K562 (cell line): ENCODE measurements around the gene PIK3AP1. TPM values are rescaled to one million over a fixed set of nuclear protein-coding genes. Genes with fewer than 3 reads are reported as not detected.
A peak's percentile ranks its signal among the peaks of the same experiment; 100 is the strongest.

Experiments
- ATAC-seq: fragments of 200-7000 bp; cut with Tn5 transposase; 3 replicates; pipeline ENCODE4 v1.9.1; 2020; ENCODE audit warnings: moderate library complexity
- BruUV-seq: library from RNA; stranded (reverse); fragments of 400-500 nt; replicated peaks from 2 replicates; lab custom pipeline; 2021; lab: Mats Ljungman, UMichigan
- CTCF ChIA-PET: fragments of 300-600 bp; formaldehyde crosslinking; extraction: SDS; loops from one replicate; lab custom pipeline; 2021; ENCODE audit warnings: low intra/inter-chr PET ratio; lab: Yijun Ruan, JAX
- POLR2A ChIA-PET: fragments of 300-600, 350-650 bp; sonication (Branson Sonifier 250); formaldehyde crosslinking; extraction: SDS; loops from one replicate; lab custom pipeline; 2021; ENCODE audit warnings: antibody characterized with exemption, inconsistent platforms; lab: Yijun Ruan, JAX
- DNase-seq, 4 experiments: peaks; one replicate each; pipeline versions ENCODE4 v3.0.0 to v3.0.0-alpha.2; 2011 to 2018; ENCODE audit warnings: low spot score in 3 of 4, mixed read lengths in 3 of 4; ENCODE audit errors: extremely low read depth in 1 of 4
- FAIRE-seq: peaks from 2 replicates; lab custom pipeline; 2011; peaks lifted over from hg19 to GRCh38; lab: Jason Lieb, UNC
- H2AFZ ChIP-seq: 2 replicates; pipeline ENCODE4 v1.6.0; 2011; ENCODE audit warnings: low read depth, low read length, control low read depth, inconsistent platforms
- H3K27ac ChIP-seq: fragments of 200-600 bp; 3 replicates; pipeline ENCODE4 v1.8.0; 2011; ENCODE audit warnings: low read depth, mild to moderate bottlenecking, control low read depth, inconsistent platforms, low read length, moderate library complexity, mixed read lengths; ENCODE audit errors: extremely low read depth
- H3K27me3 ChIP-seq, 2 experiments: fragments of 300-600 bp in 1 of 2; 2 replicates in 1 of 2; 3 replicates in 1 of 2; pipeline versions ENCODE4 v1.6.0 to v1.8.0; 2011; ENCODE audit warnings: inconsistent platforms in 2 of 2, low read length in 2 of 2, mild to moderate bottlenecking in 1 of 2, mixed read lengths in 1 of 2, moderate library complexity in 1 of 2; ENCODE audit not compliant: control insufficient read depth in 2 of 2, insufficient read depth in 2 of 2
- H3K36me3 ChIP-seq: fragments of 300-600 bp; 3 replicates; pipeline ENCODE4 v1.8.0; 2011; ENCODE audit warnings: mild to moderate bottlenecking, low read length, inconsistent platforms; ENCODE audit not compliant: control insufficient read depth, insufficient read depth
- H3K4me1 ChIP-seq, 2 experiments: fragments of 200-600 bp in 1 of 2; replicated peaks in 1 of 2; 2 replicates in 1 of 2; 3 replicates in 1 of 2; pipeline versions ENCODE4 v1.5.1 to v1.8.0; 2011; ENCODE audit warnings: inconsistent platforms in 2 of 2, low read length in 2 of 2, mild to moderate bottlenecking in 1 of 2, mixed read lengths in 1 of 2, moderate library complexity in 1 of 2; ENCODE audit not compliant: control insufficient read depth in 2 of 2, insufficient read depth in 2 of 2
- H3K4me2 ChIP-seq: 2 replicates; pipeline ENCODE4 v1.6.1; 2011; ENCODE audit warnings: low read length, control low read depth, inconsistent platforms, mixed read lengths; ENCODE audit not compliant: insufficient read depth
- H3K4me3 ChIP-seq: fragments of 200-600 bp; sonication (generic), shearing (Covaris generic); 2 replicates; pipeline ENCODE4 v1.5.1; 2016; ENCODE audit warnings: control low read depth, inconsistent platforms
- H3K79me2 ChIP-seq: fragments of 200-600 bp; 3 replicates; pipeline ENCODE4 v1.8.0; 2011; ENCODE audit warnings: low read length, inconsistent platforms; ENCODE audit not compliant: control insufficient read depth, insufficient read depth
- H3K9ac ChIP-seq, 2 experiments: 2 replicates each; pipeline versions ENCODE4 v1.6.0 to v1.6.1; 2011; ENCODE audit warnings: low read depth in 2 of 2, low read length in 2 of 2, control low read depth in 1 of 2, inconsistent platforms in 1 of 2, mild to moderate bottlenecking in 1 of 2, mixed read lengths in 1 of 2; ENCODE audit not compliant: insufficient read depth in 1 of 2
- H3K9me1 ChIP-seq: one replicate; pipeline ENCODE4 v1.6.0; 2011; ENCODE audit warnings: inconsistent platforms, mild to moderate bottlenecking, low read length, moderate library complexity; ENCODE audit not compliant: control insufficient read depth, insufficient read depth
- H3K9me3 ChIP-seq: replicated peaks from 2 replicates; pipeline ENCODE4 v1.5.1; 2011; ENCODE audit warnings: low read depth, low read length, inconsistent platforms; ENCODE audit not compliant: control insufficient read depth, insufficient read depth
- H4K20me1 ChIP-seq: replicated peaks from 2 replicates; pipeline ENCODE4 v1.6.1; 2011; ENCODE audit warnings: low read length, inconsistent platforms, mixed read lengths; ENCODE audit not compliant: control insufficient read depth, insufficient read depth
- CC2D1A ChIP-seq: fragments of 450-650 bp; IDR thresholded peaks from 2 replicates; pipeline ENCODE4 v1.6.1; 2017; ENCODE audit warnings: mild to moderate bottlenecking
- KLF6 ChIP-seq: fragments of 250-450 bp; sonication (Bioruptor Pico); IDR thresholded peaks from 2 replicates; pipeline ENCODE4 v1.4.0; 2020; ENCODE audit warnings: mild to moderate bottlenecking, moderate library complexity, borderline replicate concordance
- NCOA6 ChIP-seq: fragments of 450-650 bp; IDR thresholded peaks from 2 replicates; pipeline ENCODE4 v1.6.1; 2017; ENCODE audit warnings: mild to moderate bottlenecking
- TAF1 ChIP-seq: IDR thresholded peaks from 2 replicates; pipeline ENCODE4 v1.6.1; 2011; ENCODE audit warnings: mild to moderate bottlenecking, low read length, moderate library complexity; ENCODE audit not compliant: insufficient read depth, control insufficient read depth, severe bottlenecking; ENCODE audit errors: extremely low read depth
- ZSCAN29 ChIP-seq: fragments of 450-650 bp; IDR thresholded peaks from 2 replicates; pipeline ENCODE4 v1.6.1; 2017
- WGBS: fragments of 100-300 bp; shearing (Covaris generic); methylation state at CpG from one replicate; pipeline ENCODE4 v1.1.6; 2016; ENCODE audit warnings: low coverage, mixed read lengths; ENCODE audit not compliant: insufficient coverage; ENCODE audit errors: missing lambda C conversion rate; 5-methylcytosine and 5-hydroxymethylcytosine counted together
- in situ Hi-C: fragments of 300-500 bp; cut with MboI; formaldehyde crosslinking; loops from 4 replicates; pipeline ENCODE4 v1.15.0; 2018; ENCODE audit warnings: inconsistent platforms, mixed read lengths
- intact Hi-C: fragments of 100-400 bp; cut with micrococcal nuclease; formaldehyde crosslinking; loops from 2 replicates; pipeline ENCODE4 v1.14.2; 2022
- polyA plus RNA-seq, 8 experiments: library from polyadenylated mRNA; depleted of rRNA in 4 of 8; stranded (reverse) in 5 of 8; unstranded in 3 of 8; fragments of >200 nt; fragmentation: Nextera tagmentation in 2 of 8; fragmentation: Illumina TruSeq in 1 of 8; extraction: Ambion mirVana in 2 of 8; extraction: Trizol in 1 of 8; gene quantifications; 2 replicates each; pipeline versions ENCODE4 v1.2.1 to v1.2.3, GENCODE V29; 2011 to 2014; ENCODE audit warnings: inconsistent platforms in 1 of 8, missing spikeins in 1 of 8
- total RNA-seq, 7 experiments: library from RNA; depleted of rRNA in 6 of 7; stranded (reverse); fragments of >200 nt in 6 of 7; fragmentation: Illumina TruSeq in 2 of 7; extraction: Trizol in 2 of 7; gene quantifications; 2 replicates each; pipeline versions ENCODE4 v1.2.1 to v1.2.3, GENCODE V29; 2011 to 2021; ENCODE audit warnings: low replicate concordance in 1 of 7
- TF ChIP-seq, protein P1 (sequence below): fragments of 250-450 bp; sonication (Bioruptor Pico); IDR thresholded peaks from 2 replicates; pipeline ENCODE4 v1.4.0; 2020; ENCODE audit warnings: mild to moderate bottlenecking, moderate library complexity
- TF ChIP-seq, protein P2 (sequence below), 2 experiments: fragments of 450-650 bp in 1 of 2; sonication (generic) in 1 of 2; formaldehyde crosslinking in 1 of 2; IDR thresholded peaks; 2 replicates each; pipeline versions ENCODE4 v1.7.1 to v1.9.0; 2016 to 2022; ENCODE audit warnings: inconsistent platforms in 1 of 2, mild to moderate bottlenecking in 1 of 2, missing genetic modification reagents in 1 of 2

The PIK3AP1 gene
- total and polyA plus RNA-seq, 9 of the 15 experiments (the other 6 are each of a cell fraction or from before 2014, with no cell fraction given): 0.20 to 2.4 (median 1.4) TPM

GRCh38 chr10:96627292-96627691, 93.0 kb downstream of the PIK3AP1 start:
- no peak for FAIRE-seq
- H3K27ac ChIP-seq: no peak overlapping the region
- ATAC-seq: no peak
- no peaks in the 10 kb centered on the region for H3K79me2 ChIP-seq
- no peak overlapping the region for H3K9ac ChIP-seq
- ChIA-PET CTCF (no interaction called here), POLR2A (no interaction called here)
- no peaks in the 10 kb centered on the region for H3K9me3 ChIP-seq
- H3K4me3 ChIP-seq: no peak overlapping the region
- no TSS peak for BruUV-seq
- H3K27me3 ChIP-seq: no peaks in the 10 kb centered on the region
- no peaks in the 10 kb centered on the region for H4K20me1 ChIP-seq
- WGBS: 19% methylated on average over 1 of the region's 1 CpG
- no peak overlapping the region for H3K4me2 ChIP-seq
- H3K36me3 ChIP-seq: no peaks in the 10 kb centered on the region
- H2AFZ ChIP-seq: peak overlapping the region; percentile 95
- in situ Hi-C loops: no loop called here
- TF ChIP-seq KLF6: no peak
- no peak for TF ChIP-seq CC2D1A
- TF ChIP-seq, protein P1, sequence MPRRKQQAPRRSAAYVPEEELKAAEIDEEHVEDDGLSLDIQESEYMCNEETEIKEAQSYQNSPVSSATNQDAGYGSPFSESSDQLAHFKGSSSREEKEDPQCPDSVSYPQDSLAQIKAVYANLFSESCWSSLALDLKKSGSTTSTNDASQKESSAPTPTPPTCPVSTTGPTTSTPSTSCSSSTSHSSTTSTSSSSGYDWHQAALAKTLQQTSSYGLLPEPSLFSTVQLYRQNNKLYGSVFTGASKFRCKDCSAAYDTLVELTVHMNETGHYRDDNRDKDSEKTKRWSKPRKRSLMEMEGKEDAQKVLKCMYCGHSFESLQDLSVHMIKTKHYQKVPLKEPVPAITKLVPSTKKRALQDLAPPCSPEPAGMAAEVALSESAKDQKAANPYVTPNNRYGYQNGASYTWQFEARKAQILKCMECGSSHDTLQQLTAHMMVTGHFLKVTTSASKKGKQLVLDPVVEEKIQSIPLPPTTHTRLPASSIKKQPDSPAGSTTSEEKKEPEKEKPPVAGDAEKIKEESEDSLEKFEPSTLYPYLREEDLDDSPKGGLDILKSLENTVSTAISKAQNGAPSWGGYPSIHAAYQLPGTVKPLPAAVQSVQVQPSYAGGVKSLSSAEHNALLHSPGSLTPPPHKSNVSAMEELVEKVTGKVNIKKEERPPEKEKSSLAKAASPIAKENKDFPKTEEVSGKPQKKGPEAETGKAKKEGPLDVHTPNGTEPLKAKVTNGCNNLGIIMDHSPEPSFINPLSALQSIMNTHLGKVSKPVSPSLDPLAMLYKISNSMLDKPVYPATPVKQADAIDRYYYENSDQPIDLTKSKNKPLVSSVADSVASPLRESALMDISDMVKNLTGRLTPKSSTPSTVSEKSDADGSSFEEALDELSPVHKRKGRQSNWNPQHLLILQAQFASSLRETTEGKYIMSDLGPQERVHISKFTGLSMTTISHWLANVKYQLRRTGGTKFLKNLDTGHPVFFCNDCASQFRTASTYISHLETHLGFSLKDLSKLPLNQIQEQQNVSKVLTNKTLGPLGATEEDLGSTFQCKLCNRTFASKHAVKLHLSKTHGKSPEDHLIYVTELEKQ (CRISPR knock-in tag): no peak
- TF ChIP-seq, protein P2, sequence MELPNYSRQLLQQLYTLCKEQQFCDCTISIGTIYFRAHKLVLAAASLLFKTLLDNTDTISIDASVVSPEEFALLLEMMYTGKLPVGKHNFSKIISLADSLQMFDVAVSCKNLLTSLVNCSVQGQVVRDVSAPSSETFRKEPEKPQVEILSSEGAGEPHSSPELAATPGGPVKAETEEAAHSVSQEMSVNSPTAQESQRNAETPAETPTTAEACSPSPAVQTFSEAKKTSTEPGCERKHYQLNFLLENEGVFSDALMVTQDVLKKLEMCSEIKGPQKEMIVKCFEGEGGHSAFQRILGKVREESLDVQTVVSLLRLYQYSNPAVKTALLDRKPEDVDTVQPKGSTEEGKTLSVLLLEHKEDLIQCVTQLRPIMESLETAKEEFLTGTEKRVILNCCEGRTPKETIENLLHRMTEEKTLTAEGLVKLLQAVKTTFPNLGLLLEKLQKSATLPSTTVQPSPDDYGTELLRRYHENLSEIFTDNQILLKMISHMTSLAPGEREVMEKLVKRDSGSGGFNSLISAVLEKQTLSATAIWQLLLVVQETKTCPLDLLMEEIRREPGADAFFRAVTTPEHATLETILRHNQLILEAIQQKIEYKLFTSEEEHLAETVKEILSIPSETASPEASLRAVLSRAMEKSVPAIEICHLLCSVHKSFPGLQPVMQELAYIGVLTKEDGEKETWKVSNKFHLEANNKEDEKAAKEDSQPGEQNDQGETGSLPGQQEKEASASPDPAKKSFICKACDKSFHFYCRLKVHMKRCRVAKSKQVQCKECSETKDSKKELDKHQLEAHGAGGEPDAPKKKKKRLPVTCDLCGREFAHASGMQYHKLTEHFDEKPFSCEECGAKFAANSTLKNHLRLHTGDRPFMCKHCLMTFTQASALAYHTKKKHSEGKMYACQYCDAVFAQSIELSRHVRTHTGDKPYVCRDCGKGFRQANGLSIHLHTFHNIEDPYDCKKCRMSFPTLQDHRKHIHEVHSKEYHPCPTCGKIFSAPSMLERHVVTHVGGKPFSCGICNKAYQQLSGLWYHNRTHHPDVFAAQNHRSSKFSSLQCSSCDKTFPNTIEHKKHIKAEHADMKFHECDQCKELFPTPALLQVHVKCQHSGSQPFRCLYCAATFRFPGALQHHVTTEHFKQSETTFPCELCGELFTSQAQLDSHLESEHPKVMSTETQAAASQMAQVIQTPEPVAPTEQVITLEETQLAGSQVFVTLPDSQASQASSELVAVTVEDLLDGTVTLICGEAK (IDR thresholded peaks at IDR 0.05): peak; percentile 96
- TF ChIP-seq, protein P2 (CRISPR knock-in tag; IDR thresholded peaks at IDR 0.05): peak; percentile 91
- no peak for TF ChIP-seq NCOA6
- no peak for TF ChIP-seq TAF1
- TF ChIP-seq ZSCAN29: no peak
- intact Hi-C loops: no loop called here
- peaks cover 0 to 24% of the 10 kb centered on the region in 2 experiments; a peak in 3 of 5 replicates for H3K4me1 ChIP-seq
- DNase-seq: no peak
- no peaks in the 10 kb centered on the region for H3K9me1 ChIP-seq
